Liver (tissue), 3 donors: ENCODE data around the gene PTPRD.

Source experiments
- ATF3 ChIP-seq: IDR thresholded peaks from 2 replicates; pipeline ENCODE4 v1.6.1; 2016; ENCODE audit warnings: antibody characterized with exemption
- EGR1 ChIP-seq, 2 donors: IDR thresholded peaks; 2 replicates each; pipeline ENCODE4 v1.6.1; 2016 to 2018; ENCODE audit warnings: antibody characterized with exemption in 2 of 2, low read depth in 2 of 2
- FOXA1 ChIP-seq: IDR thresholded peaks from 2 replicates; pipeline ENCODE4 v1.6.1; 2016; ENCODE audit warnings: antibody characterized with exemption
- GABPA ChIP-seq, 2 donors: IDR thresholded peaks in 1 of 2; conservative IDR thresholded peaks in 1 of 2; 2 replicates each; pipeline ENCODE4 v1.6.1; 2016; ENCODE audit warnings: antibody characterized with exemption in 2 of 2, mild to moderate bottlenecking in 1 of 2, moderate library complexity in 1 of 2
- JUND ChIP-seq, 2 donors: IDR thresholded peaks; 2 replicates each; pipeline ENCODE4 v1.6.1; 2016; ENCODE audit warnings: antibody characterized with exemption in 2 of 2
- RAD21 ChIP-seq, 2 donors: IDR thresholded peaks; 2 replicates each; pipeline ENCODE4 v1.6.1; 2016; ENCODE audit warnings: antibody characterized with exemption in 2 of 2, mild to moderate bottlenecking in 2 of 2
- REST ChIP-seq: IDR thresholded peaks from 2 replicates; pipeline ENCODE4 v1.6.1; 2016; ENCODE audit warnings: antibody characterized with exemption, mild to moderate bottlenecking
- SP1 ChIP-seq: IDR thresholded peaks from 2 replicates; pipeline ENCODE4 v1.6.1; 2018; ENCODE audit warnings: antibody characterized with exemption, mild to moderate bottlenecking
- TAF1 ChIP-seq: conservative IDR thresholded peaks from 2 replicates; pipeline ENCODE4 v1.6.1; 2016; ENCODE audit warnings: antibody characterized with exemption, mild to moderate bottlenecking
- YY1 ChIP-seq: IDR thresholded peaks from 2 replicates; pipeline ENCODE4 v1.6.1; 2016; ENCODE audit warnings: antibody characterized with exemption, mild to moderate bottlenecking
- TF ChIP-seq, protein P1 (sequence below): IDR thresholded peaks from 2 replicates; pipeline ENCODE4 v1.6.1; 2016; ENCODE audit warnings: antibody characterized with exemption
- TF ChIP-seq, protein P2 (sequence below): fragments of 150-350 bp; IDR thresholded peaks from 2 replicates; pipeline ENCODE4 v1.5.1; 2017; ENCODE audit warnings: improper control_type of control experiment, low read depth, low read length; ENCODE audit not compliant: missing input control
- TF ChIP-seq, protein P3 (sequence below): IDR thresholded peaks from 2 replicates; pipeline ENCODE4 v1.6.1; 2016; ENCODE audit warnings: antibody characterized with exemption
- donor health status: healthy.
- donor health status: healthy.

DNA sequence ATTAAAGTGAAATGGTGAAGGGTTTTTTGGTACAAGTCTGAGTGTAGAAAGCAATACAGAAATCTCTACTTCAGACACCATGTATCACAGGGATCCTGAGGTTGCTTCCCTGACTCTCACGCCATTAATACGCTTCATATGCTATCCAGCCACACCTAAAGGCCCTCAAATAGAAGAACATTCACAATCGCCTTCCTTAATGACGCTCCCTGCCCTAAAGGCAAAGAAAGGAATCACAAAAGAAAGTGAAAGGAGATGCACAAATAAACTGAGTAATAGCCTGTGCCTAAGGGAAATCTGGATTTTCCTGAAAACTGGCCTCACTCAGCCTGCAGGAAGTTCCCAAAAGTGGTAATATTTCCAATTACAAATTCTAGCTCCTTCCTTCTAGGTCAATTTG, 1810.6 kb downstream of the PTPRD start:
- TF ChIP-seq RAD21 (IDR thresholded peaks at IDR 0.05), result no peak
- TF ChIP-seq, protein P1, sequence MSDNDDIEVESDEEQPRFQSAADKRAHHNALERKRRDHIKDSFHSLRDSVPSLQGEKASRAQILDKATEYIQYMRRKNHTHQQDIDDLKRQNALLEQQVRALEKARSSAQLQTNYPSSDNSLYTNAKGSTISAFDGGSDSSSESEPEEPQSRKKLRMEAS, result no peak
- TF ChIP-seq, protein P2, sequence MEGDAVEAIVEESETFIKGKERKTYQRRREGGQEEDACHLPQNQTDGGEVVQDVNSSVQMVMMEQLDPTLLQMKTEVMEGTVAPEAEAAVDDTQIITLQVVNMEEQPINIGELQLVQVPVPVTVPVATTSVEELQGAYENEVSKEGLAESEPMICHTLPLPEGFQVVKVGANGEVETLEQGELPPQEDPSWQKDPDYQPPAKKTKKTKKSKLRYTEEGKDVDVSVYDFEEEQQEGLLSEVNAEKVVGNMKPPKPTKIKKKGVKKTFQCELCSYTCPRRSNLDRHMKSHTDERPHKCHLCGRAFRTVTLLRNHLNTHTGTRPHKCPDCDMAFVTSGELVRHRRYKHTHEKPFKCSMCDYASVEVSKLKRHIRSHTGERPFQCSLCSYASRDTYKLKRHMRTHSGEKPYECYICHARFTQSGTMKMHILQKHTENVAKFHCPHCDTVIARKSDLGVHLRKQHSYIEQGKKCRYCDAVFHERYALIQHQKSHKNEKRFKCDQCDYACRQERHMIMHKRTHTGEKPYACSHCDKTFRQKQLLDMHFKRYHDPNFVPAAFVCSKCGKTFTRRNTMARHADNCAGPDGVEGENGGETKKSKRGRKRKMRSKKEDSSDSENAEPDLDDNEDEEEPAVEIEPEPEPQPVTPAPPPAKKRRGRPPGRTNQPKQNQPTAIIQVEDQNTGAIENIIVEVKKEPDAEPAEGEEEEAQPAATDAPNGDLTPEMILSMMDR, result no peak
- TF ChIP-seq REST, result no peak
- no peak for TF ChIP-seq TAF1
- no peak for TF ChIP-seq FOXA1
- no peak for TF ChIP-seq ATF3
- no peak for TF ChIP-seq EGR1 (IDR thresholded peaks at IDR 0.05; ENCODE audit: low read depth in 2 of 2)
- TF ChIP-seq YY1, result no peak
- no peak for TF ChIP-seq GABPA (IDR thresholded peaks at IDR 0.05 in 1 of 2, conservative IDR thresholded peaks at IDR 0.05 in 1 of 2)
- TF ChIP-seq SP1, result no peak
- TF ChIP-seq, protein P3, sequence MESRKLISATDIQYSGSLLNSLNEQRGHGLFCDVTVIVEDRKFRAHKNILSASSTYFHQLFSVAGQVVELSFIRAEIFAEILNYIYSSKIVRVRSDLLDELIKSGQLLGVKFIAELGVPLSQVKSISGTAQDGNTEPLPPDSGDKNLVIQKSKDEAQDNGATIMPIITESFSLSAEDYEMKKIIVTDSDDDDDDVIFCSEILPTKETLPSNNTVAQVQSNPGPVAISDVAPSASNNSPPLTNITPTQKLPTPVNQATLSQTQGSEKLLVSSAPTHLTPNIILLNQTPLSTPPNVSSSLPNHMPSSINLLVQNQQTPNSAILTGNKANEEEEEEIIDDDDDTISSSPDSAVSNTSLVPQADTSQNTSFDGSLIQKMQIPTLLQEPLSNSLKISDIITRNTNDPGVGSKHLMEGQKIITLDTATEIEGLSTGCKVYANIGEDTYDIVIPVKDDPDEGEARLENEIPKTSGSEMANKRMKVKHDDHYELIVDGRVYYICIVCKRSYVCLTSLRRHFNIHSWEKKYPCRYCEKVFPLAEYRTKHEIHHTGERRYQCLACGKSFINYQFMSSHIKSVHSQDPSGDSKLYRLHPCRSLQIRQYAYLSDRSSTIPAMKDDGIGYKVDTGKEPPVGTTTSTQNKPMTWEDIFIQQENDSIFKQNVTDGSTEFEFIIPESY, result no peak
- TF ChIP-seq JUND (IDR thresholded peaks at IDR 0.05), result no peak
